Activated T-cell treated with anti-CD3 and anti-CD28 coated beads, Interleukin-2, amount 50 U/mL, for 72 hours (primary cell): ENCODE data around the gene ADARB1. TPM values are rescaled to one million over a fixed set of nuclear protein-coding genes. Genes with fewer than 3 reads are reported as not detected.

Source experiments
- ATAC-seq, 2 donors: fragments of 150-1000 bp; cut with Tn5 transposase; replicated peaks in 1 of 2; 2 replicates each; pipeline ENCODE4 v1.10.0; 2021; ENCODE audit warnings: moderate library complexity in 2 of 2, mild to moderate bottlenecking in 1 of 2
- DNase-seq, 2 donors: peaks; one replicate each; pipeline ENCODE4 v3.0.0; 2021 to 2022; ENCODE audit warnings: mixed read lengths in 1 of 2
- H3K27ac Mint-ChIP-seq: one replicate; pipeline ENCODE4 v1.8.0; 2022; ENCODE audit warnings: mild to moderate bottlenecking, moderate library complexity, mixed read lengths
- H3K27me3 Mint-ChIP-seq: one replicate; pipeline ENCODE4 v1.8.0; 2022; ENCODE audit warnings: low read depth, mixed read lengths
- H3K36me3 Mint-ChIP-seq, 2 donors: one replicate each; pipeline ENCODE4 v1.8.0; 2022; ENCODE audit warnings: mixed read lengths in 2 of 2, mild to moderate bottlenecking in 1 of 2; ENCODE audit not compliant: insufficient read depth in 2 of 2
- H3K4me1 Mint-ChIP-seq: one replicate; pipeline ENCODE4 v1.8.0; 2022; ENCODE audit warnings: low read depth, mixed read lengths
- H3K4me3 Mint-ChIP-seq, 2 donors: one replicate each; pipeline ENCODE4 v1.8.0; 2022; ENCODE audit warnings: mild to moderate bottlenecking in 2 of 2, mixed read lengths in 2 of 2, moderate library complexity in 2 of 2
- H3K9me3 Mint-ChIP-seq, 2 donors: one replicate each; pipeline ENCODE4 v1.8.0; 2022; ENCODE audit warnings: mixed read lengths in 2 of 2
- total RNA-seq, 2 donors: library from RNA; stranded (reverse); gene quantifications; one replicate each; pipeline ENCODE4 v1.2.3, GENCODE V29; 2022

Gene ADARB1
- total RNA-seq, 2 donors from 2014 or later, result 41.7 to 45.3 TPM

DNA sequence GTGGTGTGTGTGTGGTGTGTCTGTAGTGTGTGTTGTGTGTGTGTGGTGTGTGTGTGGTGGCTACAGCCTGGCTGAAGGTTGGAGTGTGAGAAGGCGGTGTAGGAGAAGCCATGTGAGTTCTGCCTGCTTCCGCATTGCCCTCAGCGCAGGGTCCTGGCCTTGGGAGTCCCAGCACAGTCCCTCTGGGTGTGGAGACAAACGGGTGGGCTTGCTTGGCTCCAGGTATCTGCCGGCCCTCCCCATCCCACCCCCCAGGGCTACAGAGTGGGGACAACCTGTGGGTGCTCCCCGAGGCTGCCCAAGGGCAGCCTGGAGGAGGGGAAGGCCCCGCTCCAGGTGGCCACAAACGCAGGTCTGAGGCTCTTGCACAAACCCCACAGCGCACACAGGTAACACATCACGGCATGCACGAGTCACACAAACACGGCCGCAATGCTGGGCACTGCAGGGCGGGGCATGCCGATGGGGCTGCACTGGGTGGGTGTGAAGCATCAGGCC is 31.7 kb upstream of the ADARB1 start:
- Mint-ChIP-seq H3K4me1 (no peaks in the 10 kb centered on the region), H3K27me3 (peaks cover 26% of the 10 kb centered on the region), H3K27ac (no peak overlapping the region), H3K36me3 (peaks cover 2 to 10% of the 10 kb centered on the region in 2 donors), H3K9me3 (peaks cover 4 to 10% of the 10 kb centered on the region in 2 donors), H3K4me3 (no peak overlapping the region)
- ATAC-seq, result no peak
- no peak for DNase-seq

DNA sequence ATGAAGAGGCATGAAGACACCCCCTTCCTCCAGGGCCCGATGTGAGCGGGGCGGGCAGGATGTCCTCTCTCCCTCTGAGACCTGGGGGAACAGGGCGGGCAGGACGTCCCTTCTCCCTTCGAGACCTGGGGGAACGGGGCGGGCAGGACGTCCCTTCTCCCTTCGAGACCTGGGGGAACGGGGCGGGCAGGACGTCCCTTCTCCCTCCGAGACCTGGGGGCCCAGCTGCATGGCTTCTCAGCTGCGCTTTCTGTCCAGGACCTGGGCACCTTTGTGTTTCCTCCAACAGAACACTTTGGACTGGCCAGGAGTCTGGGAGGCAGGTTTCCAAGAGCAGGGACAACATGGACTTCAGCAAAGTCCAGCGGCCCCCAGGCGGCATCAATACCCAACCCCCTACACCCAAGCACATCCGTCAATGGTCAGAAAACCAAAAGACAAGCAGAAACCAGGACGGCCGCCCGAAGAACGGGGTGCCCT is 30.8 kb upstream of the ADARB1 start:
- ATAC-seq, result no peak
- DNase-seq, result no peak
- Mint-ChIP-seq H3K27me3 (peaks cover 26% of the 10 kb centered on the region), H3K36me3 (peaks cover 2 to 10% of the 10 kb centered on the region in 2 donors), H3K27ac (no peak overlapping the region), H3K9me3 (peaks cover 4 to 10% of the 10 kb centered on the region in 2 donors), H3K4me1 (no peaks in the 10 kb centered on the region), H3K4me3 (no peak overlapping the region)

DNA sequence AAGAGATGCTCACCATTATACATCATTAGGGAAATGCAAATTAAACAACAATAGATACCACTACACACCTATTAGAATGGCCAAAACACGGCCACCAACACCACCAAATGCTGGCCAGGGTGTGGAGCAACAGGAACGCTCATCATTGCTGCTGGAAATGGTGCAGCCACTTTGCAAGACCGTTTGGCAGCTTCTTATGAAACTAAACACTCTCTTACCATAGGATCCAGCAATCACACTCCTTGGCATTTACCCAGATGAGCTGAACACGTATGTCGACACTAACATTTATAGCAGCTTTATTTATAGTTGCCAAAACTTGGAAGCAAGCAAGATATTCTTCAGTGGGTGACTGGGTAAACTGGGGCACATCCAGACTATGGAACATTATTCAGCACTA is 28.9 kb upstream of the ADARB1 start:
- no peaks in the 10 kb centered on the region for H3K4me1 Mint-ChIP-seq
- H3K4me3 Mint-ChIP-seq, result no peak overlapping the region
- H3K27ac Mint-ChIP-seq, result no peak overlapping the region
- ATAC-seq, result no peak
- H3K27me3 Mint-ChIP-seq, result peaks cover 36% of the 10 kb centered on the region
- peaks cover 2 to 10% of the 10 kb centered on the region in 2 donors for H3K36me3 Mint-ChIP-seq
- no peak for DNase-seq
- H3K9me3 Mint-ChIP-seq, result peaks cover 4 to 10% of the 10 kb centered on the region in 2 donors

DNA sequence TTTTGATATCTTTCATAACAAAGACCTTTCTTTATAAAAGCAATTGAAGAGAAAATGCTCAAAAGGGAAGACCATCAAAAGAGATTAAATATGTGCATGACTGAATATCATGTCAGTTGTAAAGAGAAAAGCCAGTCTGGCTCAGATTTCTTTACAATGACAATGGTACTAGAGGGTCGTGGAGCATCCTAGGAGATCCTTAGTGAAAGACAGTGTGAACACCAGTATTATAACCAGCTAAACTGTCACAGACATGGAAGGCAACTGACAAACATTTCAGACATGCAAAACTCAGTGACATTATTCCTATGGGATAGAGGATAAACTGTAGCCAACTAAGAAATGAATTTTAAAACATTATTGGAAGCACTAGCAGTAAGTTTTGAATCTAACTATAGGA is 27.1 kb upstream of the ADARB1 start:
- H3K27me3 Mint-ChIP-seq, result peaks cover 40% of the 10 kb centered on the region
- no peak for DNase-seq
- H3K4me3 Mint-ChIP-seq, result no peak overlapping the region
- no peak overlapping the region for H3K27ac Mint-ChIP-seq
- H3K4me1 Mint-ChIP-seq, result no peaks in the 10 kb centered on the region
- peaks cover 2 to 10% of the 10 kb centered on the region in 2 donors for H3K36me3 Mint-ChIP-seq
- no peak for ATAC-seq
- peaks cover 4 to 8% of the 10 kb centered on the region in 2 donors for H3K9me3 Mint-ChIP-seq

DNA sequence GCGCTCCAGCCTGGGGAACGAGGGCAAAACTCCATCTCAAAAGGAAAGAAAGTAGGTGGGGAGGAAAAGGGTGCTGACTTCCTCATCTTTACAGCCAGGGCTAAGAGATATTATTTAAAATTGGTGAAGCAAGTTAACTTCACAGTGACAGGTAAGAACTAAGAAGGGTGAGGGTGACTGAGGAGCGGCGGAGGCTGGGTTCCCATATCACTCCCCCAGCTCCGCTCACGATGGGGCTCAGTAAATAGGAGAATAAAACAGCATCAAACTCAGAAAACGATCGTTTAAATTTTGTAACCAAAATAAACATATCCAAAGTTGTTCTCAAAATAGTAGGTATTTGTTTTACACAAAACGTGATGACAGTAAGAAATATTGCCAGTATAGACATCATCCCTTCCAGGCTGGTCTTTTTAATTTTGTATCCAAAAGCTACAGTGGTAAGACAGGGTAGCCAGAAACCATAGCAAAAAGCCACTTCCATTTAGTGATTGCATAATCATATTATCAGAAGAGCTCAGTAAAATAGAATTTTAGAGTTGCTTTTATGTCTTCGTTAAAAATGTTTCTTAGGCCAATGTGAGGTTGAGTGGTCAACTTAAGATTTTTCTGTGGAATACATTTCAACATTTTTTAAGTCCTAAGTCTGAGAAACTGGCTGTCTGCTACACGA is 26.2 kb upstream of the ADARB1 start:
- H3K27ac Mint-ChIP-seq, result no peak overlapping the region
- H3K27me3 Mint-ChIP-seq, result peaks cover 46% of the 10 kb centered on the region
- ATAC-seq (no peak), DNase-seq (no peak)
- H3K4me1 Mint-ChIP-seq, result no peaks in the 10 kb centered on the region
- H3K4me3 Mint-ChIP-seq, result no peak overlapping the region
- peaks cover 4 to 6% of the 10 kb centered on the region in 2 donors for H3K9me3 Mint-ChIP-seq
- H3K36me3 Mint-ChIP-seq, result peaks cover 2 to 10% of the 10 kb centered on the region in 2 donors

DNA sequence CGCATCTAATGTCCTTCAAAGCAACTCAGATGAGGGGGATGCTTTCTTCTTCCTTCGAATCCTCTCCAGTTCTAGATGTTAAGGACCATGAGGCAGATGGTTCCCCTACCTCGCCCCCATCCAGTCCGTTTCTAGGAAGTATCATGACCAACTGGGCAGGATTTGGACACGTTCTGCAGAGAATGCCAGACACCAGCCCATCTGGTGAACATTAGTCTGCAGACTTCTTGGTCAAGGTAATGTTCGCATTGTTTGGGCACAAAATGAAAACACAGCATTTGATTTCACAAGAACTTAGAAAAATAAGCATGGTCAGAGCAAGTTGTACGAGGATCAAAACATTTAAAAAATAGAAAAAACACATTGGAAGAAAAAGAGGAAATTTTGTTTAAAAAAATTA is 25.4 kb upstream of the ADARB1 start:
- ATAC-seq (no peak), DNase-seq (no peak)
- Mint-ChIP-seq H3K27me3 (peaks cover 46% of the 10 kb centered on the region), H3K4me1 (no peaks in the 10 kb centered on the region), H3K9me3 (peaks cover 4 to 6% of the 10 kb centered on the region in 2 donors), H3K4me3 (no peak overlapping the region), H3K27ac (no peak overlapping the region), H3K36me3 (peaks cover 2 to 10% of the 10 kb centered on the region in 2 donors)

DNA sequence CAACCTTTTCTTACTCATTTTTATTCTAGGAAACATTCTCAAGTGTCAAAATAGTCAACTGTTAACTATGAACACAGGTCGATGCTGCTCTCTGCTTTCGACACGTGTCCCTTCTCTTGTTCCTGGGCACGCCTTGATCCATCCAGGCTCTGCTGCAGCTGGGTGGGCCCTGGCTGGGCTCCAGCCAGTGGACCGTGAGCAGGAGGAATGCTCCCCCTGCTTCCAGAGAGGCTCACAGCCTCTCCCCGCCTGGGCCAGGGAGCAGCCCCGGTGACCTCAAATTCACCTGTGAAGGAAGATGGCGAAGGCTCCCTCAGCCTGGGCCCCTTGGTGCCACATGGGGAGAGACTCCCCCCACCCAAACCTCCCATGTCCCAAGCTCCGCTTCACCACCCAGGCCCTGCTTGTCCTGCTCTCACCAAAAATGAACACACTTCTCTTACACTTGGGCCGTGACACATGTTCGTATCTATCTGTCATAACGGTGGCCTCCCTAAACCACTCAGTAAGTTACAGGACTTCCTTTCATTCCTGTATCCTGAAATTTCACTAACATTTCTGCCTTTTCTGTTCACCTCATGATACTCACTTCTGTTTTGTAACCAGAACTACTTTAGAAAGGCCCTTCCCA is 24.6 kb upstream of the ADARB1 start:
- no peak for ATAC-seq
- no peaks in the 10 kb centered on the region for H3K4me1 Mint-ChIP-seq
- no peak for DNase-seq
- H3K4me3 Mint-ChIP-seq, result no peak overlapping the region
- peaks cover 37% of the 10 kb centered on the region for H3K27me3 Mint-ChIP-seq
- H3K36me3 Mint-ChIP-seq, result peaks cover 2 to 10% of the 10 kb centered on the region in 2 donors
- H3K27ac Mint-ChIP-seq, result no peak overlapping the region
- peaks cover 4 to 6% of the 10 kb centered on the region in 2 donors for H3K9me3 Mint-ChIP-seq

DNA sequence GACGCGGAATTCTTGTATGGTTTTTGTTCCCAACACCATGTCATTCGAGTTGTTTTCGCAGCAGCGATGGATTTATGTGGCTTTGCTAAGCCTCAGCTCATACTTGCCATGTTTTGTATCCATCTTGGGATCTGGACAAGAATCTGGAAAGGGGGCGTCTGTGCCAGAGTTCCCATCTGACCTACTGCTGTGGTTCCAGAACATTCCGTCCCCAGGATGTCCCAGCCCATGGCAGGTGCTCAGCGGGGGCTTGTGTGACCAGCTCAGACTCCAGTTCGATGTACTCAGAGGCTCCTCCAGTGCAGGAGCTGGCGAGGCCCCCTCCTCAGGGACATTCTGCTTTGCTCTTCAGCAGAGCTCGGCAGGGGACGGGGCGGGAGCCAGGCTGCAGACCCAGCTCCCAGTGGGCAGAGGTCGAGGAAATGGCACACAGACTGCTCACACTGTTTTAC is 24.0 kb upstream of the ADARB1 start:
- peaks cover 32% of the 10 kb centered on the region for H3K27me3 Mint-ChIP-seq

DNA sequence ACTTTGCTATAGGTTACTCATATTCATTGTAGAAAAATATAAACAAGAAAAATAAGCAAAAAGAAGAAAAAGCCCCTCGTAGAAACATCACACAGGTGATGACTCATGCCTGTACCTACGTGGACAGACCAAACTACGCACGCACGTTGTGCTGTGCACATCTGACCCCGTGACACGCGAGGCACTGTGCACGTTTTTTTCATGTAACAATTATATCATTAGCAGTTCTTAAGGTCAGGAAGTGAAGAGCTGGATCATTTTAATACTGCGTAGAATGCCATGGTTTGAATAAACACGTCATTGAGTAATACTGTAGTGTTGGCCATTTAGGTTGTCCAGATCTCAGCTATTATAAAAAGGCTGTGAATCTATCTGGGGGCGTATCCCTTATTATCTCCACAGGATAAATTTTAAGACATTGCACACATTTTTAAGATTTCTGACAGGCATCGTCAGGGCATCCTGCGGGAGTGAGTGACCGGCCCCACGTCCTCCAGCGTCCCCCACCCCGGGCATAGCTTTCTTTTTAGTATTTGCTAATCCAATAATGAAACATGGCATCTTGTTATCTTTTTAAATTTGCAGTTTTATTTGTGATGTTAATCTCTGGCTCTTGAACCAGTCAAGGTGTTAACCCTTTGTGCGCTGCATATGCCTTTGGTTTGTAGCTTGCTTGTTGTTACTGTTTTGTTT is 23.4 kb upstream of the ADARB1 start:
- no peak for DNase-seq
- ATAC-seq, result no peak
- Mint-ChIP-seq H3K4me1 (no peaks in the 10 kb centered on the region), H3K36me3 (peaks cover 2 to 10% of the 10 kb centered on the region in 2 donors), H3K9me3 (peaks cover 4 to 6% of the 10 kb centered on the region in 2 donors), H3K4me3 (no peak overlapping the region), H3K27me3 (peaks cover 29% of the 10 kb centered on the region), H3K27ac (no peak overlapping the region)

More for the DNA sequence above, 24.0 kb upstream of the ADARB1 start:
- Mint-ChIP-seq H3K4me1 (no peaks in the 10 kb centered on the region), H3K36me3 (peaks cover 2 to 10% of the 10 kb centered on the region in 2 donors), H3K4me3 (no peak overlapping the region), H3K9me3 (peaks cover 4 to 6% of the 10 kb centered on the region in 2 donors), H3K27ac (no peak overlapping the region)
- no peak for ATAC-seq
- DNase-seq, result no peak

DNA sequence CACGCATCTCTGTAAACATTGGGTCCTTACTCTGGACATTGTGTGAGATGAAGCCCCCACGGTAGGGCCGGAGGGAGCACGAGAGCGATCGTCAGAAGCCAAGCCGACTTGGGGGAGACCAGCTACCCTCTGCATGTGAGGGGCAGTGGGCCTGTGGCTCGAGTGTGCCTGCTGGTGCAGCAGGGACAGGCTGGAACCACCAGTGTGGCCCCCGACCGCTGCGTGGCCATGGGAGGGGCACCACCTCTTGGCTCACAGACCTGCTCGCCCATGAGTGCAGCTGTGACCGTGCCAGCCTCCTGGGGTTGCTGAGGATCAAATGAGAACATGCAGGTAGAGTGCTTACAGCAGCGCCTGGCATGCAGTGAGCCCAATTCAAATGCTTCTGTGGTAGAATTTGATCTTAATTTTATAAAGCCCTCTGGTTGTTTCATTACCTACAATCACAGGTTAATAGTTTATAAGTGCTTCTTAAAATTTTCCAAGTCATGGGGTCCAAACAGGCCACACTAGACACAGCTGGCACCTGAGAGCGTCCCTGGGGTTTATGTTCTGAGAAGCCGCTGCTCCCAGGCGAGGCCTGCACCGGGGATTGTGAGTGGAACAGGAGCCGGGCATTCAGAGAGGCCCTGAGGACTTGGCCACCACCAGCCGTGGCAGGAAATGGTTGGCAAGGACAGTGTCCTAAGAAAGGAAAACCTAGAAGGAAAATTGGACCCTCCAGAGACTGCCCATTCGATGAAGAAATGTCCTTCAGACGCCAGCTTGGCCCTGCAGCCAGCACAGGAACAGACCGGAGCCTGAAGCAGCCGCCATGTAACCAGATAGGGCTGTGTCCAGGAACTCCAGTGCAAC is 22.6 kb upstream of the ADARB1 start:
- ATAC-seq (no peak), DNase-seq (no peak)
- Mint-ChIP-seq H3K9me3 (peaks cover 4 to 6% of the 10 kb centered on the region in 2 donors), H3K36me3 (peaks cover 2 to 8% of the 10 kb centered on the region in 2 donors), H3K4me1 (no peaks in the 10 kb centered on the region), H3K27me3 (peaks cover 37% of the 10 kb centered on the region), H3K4me3 (no peak overlapping the region), H3K27ac (no peak overlapping the region)

DNA sequence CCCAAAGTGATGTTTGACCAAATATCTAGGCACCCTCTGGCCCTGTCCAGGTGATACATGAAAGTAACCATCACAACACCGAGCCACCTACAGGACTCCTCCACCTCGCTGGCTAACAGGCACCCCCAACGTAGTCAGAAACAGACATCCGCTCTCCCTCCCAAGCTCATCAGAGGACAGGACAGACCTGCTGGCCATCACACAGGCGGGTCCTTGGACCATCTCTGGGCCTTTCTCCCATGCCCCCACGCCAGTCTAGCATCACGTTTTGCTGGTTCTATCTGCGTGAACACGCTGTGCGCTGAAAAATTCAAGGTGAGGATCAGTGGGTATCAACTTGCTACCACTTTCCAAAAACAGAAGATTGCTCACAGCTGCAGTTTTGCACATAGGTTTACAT is 21.4 kb upstream of the ADARB1 start:
- H3K9me3 Mint-ChIP-seq, result no peaks in the 10 kb centered on the region
- no peak overlapping the region for H3K4me3 Mint-ChIP-seq
- no peak for ATAC-seq
- no peaks in the 10 kb centered on the region for H3K4me1 Mint-ChIP-seq
- DNase-seq, result no peak
- H3K36me3 Mint-ChIP-seq, result no peaks in the 10 kb centered on the region
- peaks cover 42% of the 10 kb centered on the region for H3K27me3 Mint-ChIP-seq
- H3K27ac Mint-ChIP-seq, result no peak overlapping the region

DNA sequence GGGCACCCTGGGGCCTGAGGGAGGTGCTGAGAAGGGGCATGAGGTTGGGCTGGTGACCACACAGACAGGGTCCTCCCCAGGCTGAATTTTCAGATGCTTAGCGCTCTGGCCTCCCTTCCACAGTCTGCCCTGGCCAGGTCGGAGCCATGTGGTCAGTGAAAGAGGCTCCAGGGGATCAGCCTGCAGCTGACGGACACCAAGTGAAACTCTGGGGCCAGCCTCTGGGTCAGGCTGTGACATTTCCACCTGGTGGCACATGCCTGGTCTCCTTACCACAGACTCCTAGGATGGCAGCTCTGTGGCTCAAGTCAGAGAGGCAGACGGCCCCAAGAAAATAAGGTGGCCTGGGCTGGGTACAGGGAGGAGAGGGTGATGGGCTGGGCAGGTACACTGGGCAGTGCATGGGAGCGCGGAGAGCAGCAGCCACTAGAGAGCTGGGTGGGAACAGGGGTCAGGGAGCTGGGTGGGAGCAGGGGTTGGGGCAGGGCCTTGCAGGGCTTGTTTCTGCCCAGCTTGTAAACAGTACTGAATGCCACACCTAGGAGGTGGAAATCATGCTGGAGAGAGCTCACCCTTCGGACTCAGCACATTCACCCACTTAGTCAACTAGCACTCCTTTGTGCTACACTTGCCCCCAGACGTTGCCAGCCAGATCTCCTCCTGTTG is 20.7 kb upstream of the ADARB1 start:
- H3K4me3 Mint-ChIP-seq, result no peak overlapping the region
- no peak for DNase-seq

More for the DNA sequence above, 20.7 kb upstream of the ADARB1 start:
- Mint-ChIP-seq H3K27ac (no peak overlapping the region), H3K36me3 (no peaks in the 10 kb centered on the region), H3K4me1 (no peaks in the 10 kb centered on the region), H3K9me3 (no peaks in the 10 kb centered on the region), H3K27me3 (peaks cover 43% of the 10 kb centered on the region)
- no peak for ATAC-seq
